Smooth muscle cell (in vitro differentiated cells): ENCODE measurements around the gene PLCB3. TPM values are rescaled to one million over a fixed set of nuclear protein-coding genes. Genes with fewer than 3 reads are reported as not detected.

Source experiments
- DNase-seq: peaks from one replicate; lab custom pipeline; 2025; ENCODE audit not compliant: unreplicated experiment; lab: John Stamatoyannopoulos, UW
- H2AFZ ChIP-seq: fragments of 200-600 bp; sonication (generic); 2 replicates; pipeline ENCODE4 v1.6.0; 2016; ENCODE audit warnings: antibody characterized with exemption, low read depth, mild to moderate bottlenecking
- H3F3A ChIP-seq: fragments of 200-600 bp; sonication (generic); 2 replicates; pipeline ENCODE4 v1.6.0; 2017; ENCODE audit warnings: antibody characterized with exemption, low read depth
- H3K27ac ChIP-seq: fragments of 200-600 bp; sonication (generic); 2 replicates; pipeline ENCODE4 v1.5.1; 2016; ENCODE audit warnings: low read depth, mild to moderate bottlenecking
- H3K27me3 ChIP-seq: fragments of 200-600 bp; sonication (generic); 2 replicates; pipeline ENCODE4 v1.6.1; 2016; ENCODE audit warnings: low read depth, mild to moderate bottlenecking
- H3K36me3 ChIP-seq: fragments of 200-600 bp; sonication (generic); 2 replicates; pipeline ENCODE4 v1.5.1; 2016; ENCODE audit warnings: low read depth
- H3K4me1 ChIP-seq: fragments of 200-600 bp; sonication (generic); 2 replicates; pipeline ENCODE4 v1.5.1; 2016; ENCODE audit warnings: low read depth
- H3K4me2 ChIP-seq: fragments of 200-600 bp; sonication (generic); 2 replicates; pipeline ENCODE4 v1.6.0; 2016; ENCODE audit warnings: mild to moderate bottlenecking
- H3K4me3 ChIP-seq: fragments of 200-600 bp; sonication (generic); 2 replicates; pipeline ENCODE4 v1.5.1; 2016; ENCODE audit warnings: mild to moderate bottlenecking
- H3K79me2 ChIP-seq: fragments of 200-600 bp; sonication (generic); 2 replicates; pipeline ENCODE4 v1.6.0; 2016; ENCODE audit warnings: low read depth, mild to moderate bottlenecking
- H3K9ac ChIP-seq: fragments of 200-600 bp; sonication (generic); 2 replicates; pipeline ENCODE4 v1.6.0; 2016; ENCODE audit warnings: low read depth
- H3K9me3 ChIP-seq: fragments of 200-600 bp; sonication (generic); replicated peaks from 2 replicates; pipeline ENCODE4 v1.5.1; 2016; ENCODE audit warnings: low read depth
- H4K20me1 ChIP-seq: fragments of 200-600 bp; sonication (generic); 2 replicates; pipeline ENCODE4 v1.6.0; 2016; ENCODE audit warnings: low read depth
- CTCF ChIP-seq: fragments of 200-600 bp; sonication (generic); IDR thresholded peaks from 2 replicates; pipeline ENCODE4 v1.5.1; 2017; ENCODE audit warnings: borderline replicate concordance, mild to moderate bottlenecking, antibody characterized with exemption; ENCODE audit not compliant: insufficient read depth, poor library complexity, severe bottlenecking
- WGBS: methylation state at CpG from one replicate; pipeline ENCODE4 v1.1.7; 2016; ENCODE audit warnings: low lambda C conversion rate; 5-methylcytosine and 5-hydroxymethylcytosine counted together
- polyA plus RNA-seq: library from polyadenylated mRNA; unstranded; fragments of >200 nt; fragmentation: Nextera tagmentation; extraction: Ambion mirVana; gene quantifications from 2 replicates; pipeline ENCODE4 v1.2.1, GENCODE V29; 2016
- total RNA-seq: library from RNA; depleted of rRNA; stranded (reverse); fragments of >200 nt; gene quantifications from 2 replicates; pipeline ENCODE4 v1.2.3, GENCODE V29; 2014

PLCB3 gene
- total and polyA plus RNA-seq, 2 experiments from 2014 or later = 15.0 to 15.6 TPM

DNA sequence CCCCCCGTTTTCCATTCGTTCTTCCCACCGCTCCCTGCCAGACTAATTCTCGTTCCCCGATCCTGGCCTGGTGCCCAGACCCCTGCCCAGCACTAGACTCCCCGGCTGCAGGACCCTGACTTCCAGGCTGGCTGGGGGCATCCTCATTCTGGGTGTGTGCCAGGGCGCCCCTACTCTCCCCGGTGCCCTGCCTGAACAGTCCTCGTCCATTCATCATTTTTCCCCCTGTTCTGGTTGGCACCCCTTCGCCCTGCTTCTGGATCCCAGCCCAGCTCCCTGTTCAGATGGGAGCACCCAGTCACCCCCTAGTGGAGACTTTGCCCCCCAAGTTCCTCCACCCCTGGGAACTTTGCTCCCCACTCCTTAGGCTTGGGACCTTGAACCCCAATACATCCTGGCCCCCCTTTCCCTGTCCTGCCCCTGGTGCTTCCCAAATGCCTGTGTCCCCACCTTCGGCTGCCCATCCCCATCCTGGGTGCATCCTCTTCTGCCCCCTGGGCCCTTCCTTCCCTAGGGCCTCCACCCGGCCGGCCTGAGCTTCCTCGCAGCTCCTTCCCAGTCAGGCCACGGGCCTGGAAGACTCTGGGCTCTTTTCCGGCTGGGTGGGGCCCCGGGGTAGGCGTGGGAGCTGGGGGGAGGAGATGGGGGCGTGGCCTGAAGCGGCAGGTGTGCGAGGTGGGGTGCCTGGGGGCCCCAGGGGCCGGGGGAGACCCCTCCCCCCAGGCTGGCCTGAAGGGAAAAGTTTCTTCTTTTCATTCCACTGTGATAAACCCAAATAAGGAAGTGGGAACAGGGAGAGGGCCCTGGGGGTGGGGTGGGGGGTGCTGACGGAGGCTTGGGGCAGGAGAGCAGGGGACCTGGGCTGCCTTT is 908 bp downstream of the PLCB3 start:
- Histone ChIP-seq H4K20me1 (peaks cover 30% of the 10 kb centered on the region), H3K4me3 (peak overlapping the region; percentile 92), H3K79me2 (peaks cover 8% of the 10 kb centered on the region), H3K9ac (peak overlapping the region; percentile 75), H3K4me2 (peak overlapping the region; percentile 100), H3K9me3 (no peaks in the 10 kb centered on the region), H3K36me3 (no peaks in the 10 kb centered on the region), H3K27ac (no peak overlapping the region), H3F3A (no peaks in the 10 kb centered on the region), H3K4me1 (peaks cover 19% of the 10 kb centered on the region), H3K27me3 (no peaks in the 10 kb centered on the region), H2AFZ (peak overlapping the region; percentile 66)
- TF ChIP-seq CTCF = peak; percentile 33
- 3% methylated on average over 21 of the region's 23 CpGs for WGBS
- no peak for DNase-seq

- Histone ChIP-seq H3K36me3 (no peaks in the 10 kb centered on the region), H3K79me2 (peaks cover 8% of the 10 kb centered on the region), H2AFZ (no peak overlapping the region), H3K4me2 (peak overlapping the region; percentile 100), H3K27me3 (no peaks in the 10 kb centered on the region), H3K4me3 (peak overlapping the region; percentile 92), H3K4me1 (peaks cover 14% of the 10 kb centered on the region), H3F3A (no peaks in the 10 kb centered on the region), H4K20me1 (peaks cover 30% of the 10 kb centered on the region), H3K9me3 (no peaks in the 10 kb centered on the region), H3K9ac (no peak overlapping the region), H3K27ac (no peak overlapping the region)
- no peak for DNase-seq
- 86% methylated on average over 8 of the region's 8 CpGs for WGBS
- no peak for TF ChIP-seq CTCF
These were observed 1.7 kb downstream of the PLCB3 start for GRCh38 chr11:64253043-64253442.

DNA sequence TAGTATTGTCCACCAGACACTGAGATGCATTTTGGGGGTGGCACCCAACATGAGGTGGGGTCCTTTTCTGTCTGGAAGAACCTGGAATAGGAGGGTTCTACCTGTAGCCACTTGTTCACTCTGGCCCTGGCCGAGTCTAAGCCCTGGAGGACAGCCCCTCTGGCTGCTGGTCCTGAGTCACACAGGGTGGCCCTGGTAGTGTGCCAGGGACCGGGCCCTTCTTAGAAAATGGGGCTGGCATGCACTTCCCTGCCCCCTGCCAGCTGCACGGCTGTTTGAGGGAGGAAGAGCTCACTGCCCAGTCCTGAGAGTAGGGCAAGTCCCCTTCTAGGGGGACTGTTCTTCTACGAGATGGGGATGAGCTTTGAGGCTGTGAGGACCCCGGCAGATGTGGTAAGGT is 2.2 kb downstream of the PLCB3 start:
- Histone ChIP-seq H3K79me2 (peaks cover 8% of the 10 kb centered on the region), H3K4me2 (no peak overlapping the region), H3K27ac (no peak overlapping the region), H3K36me3 (no peaks in the 10 kb centered on the region), H2AFZ (no peak overlapping the region), H3K27me3 (no peaks in the 10 kb centered on the region), H3K4me1 (peaks cover 14% of the 10 kb centered on the region), H3K9ac (no peak overlapping the region), H3K4me3 (no peak overlapping the region), H3K9me3 (no peaks in the 10 kb centered on the region), H3F3A (no peaks in the 10 kb centered on the region), H4K20me1 (peaks cover 30% of the 10 kb centered on the region)
- WGBS = 91% methylated on average over 5 of the region's 5 CpGs
- DNase-seq = no peak
- TF ChIP-seq CTCF = no peak
